ENCODE data around the gene TPGS2. TPM values are rescaled to one million over a fixed set of nuclear protein-coding genes. Genes with fewer than 3 reads are reported as not detected.
A peak's percentile ranks its signal among the peaks of the same experiment; 100 is the strongest.
"Not testable (repeated sequence)": the region's sequence is repeated elsewhere in the genome, so short reads cannot be mapped to it uniquely, and the experiment has no call there.

Gene TPGS2
- total RNA-seq, 2 donors from 2014 or later: 52.7 to 76.6 TPM

GRCh38 chr18:36780748-36781147 is 48.1 kb downstream of the TPGS2 start:
- no peaks in the 10 kb centered on the region for H3K36me3 Mint-ChIP-seq
- H3K9me3 Mint-ChIP-seq: no peaks in the 10 kb centered on the region
- H3K27me3 Mint-ChIP-seq: no peaks in the 10 kb centered on the region
- ATAC-seq (peak in 1 of 2 donors; percentile 6), DNase-seq (ENCODE audit: low spot score) (no peak)
- H3K27ac Mint-ChIP-seq: no peak overlapping the region
- no peak overlapping the region for H3K4me3 Mint-ChIP-seq
- no peaks in the 10 kb centered on the region for H3K4me1 Mint-ChIP-seq (ENCODE audit: low read depth in 2 of 2)

- no peak overlapping the region for H3K27ac Mint-ChIP-seq
- H3K9me3 Mint-ChIP-seq: no peaks in the 10 kb centered on the region
- H3K4me1 Mint-ChIP-seq (ENCODE audit: low read depth in 2 of 2): no peaks in the 10 kb centered on the region
- no peak for ATAC-seq
- DNase-seq (ENCODE audit: low spot score): no peak
- H3K4me3 Mint-ChIP-seq: no peak overlapping the region
- no peaks in the 10 kb centered on the region for H3K36me3 Mint-ChIP-seq
- H3K27me3 Mint-ChIP-seq: no peaks in the 10 kb centered on the region
These were observed 51.2 kb downstream of the TPGS2 start for GRCh38 chr18:36777566-36777965.

DNA sequence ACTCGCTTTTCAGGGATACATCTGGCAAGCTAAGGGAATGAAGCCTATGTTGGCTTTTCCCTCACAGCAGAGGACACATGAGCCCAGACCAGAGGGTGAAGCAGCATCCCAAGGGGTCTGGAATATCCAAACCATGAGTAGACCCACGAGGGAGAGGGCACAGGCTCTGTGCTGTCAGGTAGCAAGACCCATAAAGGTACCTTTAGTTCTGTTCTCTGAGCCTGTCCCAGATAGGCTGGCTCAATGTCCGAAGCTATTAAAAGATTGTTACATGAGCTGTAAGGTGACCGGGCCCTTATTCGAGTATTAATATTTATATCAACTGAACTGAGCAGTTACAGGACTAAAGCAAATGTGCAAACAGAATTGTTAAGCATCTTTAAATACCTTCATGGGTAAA is 52.2 kb downstream of the TPGS2 start:
- no peaks in the 10 kb centered on the region for H3K9me3 Mint-ChIP-seq
- ATAC-seq (peak in 1 of 2 donors; percentile 31), DNase-seq (ENCODE audit: low spot score) (no peak)
- no peaks in the 10 kb centered on the region for H3K4me1 Mint-ChIP-seq (ENCODE audit: low read depth in 2 of 2)
- no peak overlapping the region for H3K4me3 Mint-ChIP-seq
- H3K27ac Mint-ChIP-seq: no peak overlapping the region
- no peaks in the 10 kb centered on the region for H3K27me3 Mint-ChIP-seq
- H3K36me3 Mint-ChIP-seq: no peaks in the 10 kb centered on the region

DNA sequence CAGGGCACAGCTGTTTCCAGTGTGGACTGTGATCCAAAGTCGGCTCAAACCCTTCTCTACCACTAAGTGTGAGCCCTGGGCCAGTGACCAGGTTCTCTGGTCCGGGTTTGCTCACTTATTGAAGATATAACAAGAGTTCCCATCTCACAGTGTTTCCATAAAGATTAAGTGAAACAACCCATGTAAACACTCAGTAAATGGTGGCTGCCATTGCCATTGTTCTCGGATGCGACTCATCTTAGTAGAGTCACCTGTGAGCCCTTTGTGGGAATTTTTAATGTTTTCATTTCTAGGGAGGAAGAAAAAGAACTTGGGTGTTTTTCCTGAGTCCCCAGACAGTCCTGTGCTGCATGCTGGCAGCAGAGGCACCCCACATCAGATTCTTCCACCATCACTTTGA is 53.4 kb downstream of the TPGS2 start:
- no peak for ATAC-seq
- H3K27ac Mint-ChIP-seq: no peak overlapping the region
- no peaks in the 10 kb centered on the region for H3K27me3 Mint-ChIP-seq
- no peaks in the 10 kb centered on the region for H3K9me3 Mint-ChIP-seq
- peaks cover 9 to 10% of the 10 kb centered on the region in 2 donors for H3K4me1 Mint-ChIP-seq (ENCODE audit: low read depth in 2 of 2)
- H3K4me3 Mint-ChIP-seq: no peak overlapping the region
- no peaks in the 10 kb centered on the region for H3K36me3 Mint-ChIP-seq
- no peak for DNase-seq (ENCODE audit: low spot score)

GRCh38 chr18:36772241-36772723 is 56.5 kb downstream of the TPGS2 start:
- Mint-ChIP-seq H3K27ac (no peak overlapping the region), H3K4me1 (ENCODE audit: low read depth in 2 of 2) (peaks cover 9 to 10% of the 10 kb centered on the region in 2 donors), H3K27me3 (no peaks in the 10 kb centered on the region)

DNA sequence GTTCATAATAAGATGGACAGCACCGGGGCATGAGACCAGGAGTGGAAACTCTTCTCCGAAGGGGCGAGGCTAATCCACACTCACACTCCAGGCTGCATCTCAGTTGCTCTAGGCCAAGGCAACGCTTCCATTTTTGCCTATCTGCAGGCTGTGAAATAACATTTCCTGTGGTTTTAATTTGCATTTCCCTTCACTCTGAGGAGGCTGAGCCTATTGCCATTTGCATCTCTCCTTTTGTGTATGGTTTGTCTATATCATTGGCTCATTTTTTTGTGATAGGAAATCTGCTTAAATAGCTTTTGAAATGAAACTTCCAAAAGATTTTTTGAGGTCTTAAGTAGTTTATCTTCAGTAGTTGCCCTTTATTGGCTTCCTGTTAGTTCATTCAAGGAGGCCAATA is 57.6 kb downstream of the TPGS2 start:
- DNase-seq (ENCODE audit: low spot score) (no peak), ATAC-seq (no peak)
- Mint-ChIP-seq H3K9me3 (no peaks in the 10 kb centered on the region), H3K27ac (peak overlapping the region in 1 of 2 donors; percentile 41), H3K4me3 (no peak overlapping the region), H3K36me3 (no peaks in the 10 kb centered on the region), H3K4me1 (ENCODE audit: low read depth in 2 of 2) (peaks cover 9 to 10% of the 10 kb centered on the region in 2 donors), H3K27me3 (no peaks in the 10 kb centered on the region)

More at GRCh38 chr18:36772241-36772723, 56.5 kb downstream of the TPGS2 start:
- H3K36me3 Mint-ChIP-seq: no peaks in the 10 kb centered on the region
- no peak overlapping the region for H3K4me3 Mint-ChIP-seq
- no peak for DNase-seq (ENCODE audit: low spot score)
- no peaks in the 10 kb centered on the region for H3K9me3 Mint-ChIP-seq
- no peak for ATAC-seq

- H3K4me1 Mint-ChIP-seq (ENCODE audit: low read depth in 2 of 2): peaks cover 9 to 10% of the 10 kb centered on the region in 2 donors
- H3K4me3 Mint-ChIP-seq: no peak overlapping the region
These were observed 58.4 kb downstream of the TPGS2 start for GRCh38 chr18:36770315-36770946.

GRCh38 chr18:36769611-36770314 is 59.0 kb downstream of the TPGS2 start:
- H3K36me3 Mint-ChIP-seq: no peaks in the 10 kb centered on the region
- H3K9me3 Mint-ChIP-seq: no peaks in the 10 kb centered on the region
- no peak for DNase-seq (ENCODE audit: low spot score)
- ATAC-seq: no peak
- H3K27me3 Mint-ChIP-seq: no peaks in the 10 kb centered on the region
- peaks cover 9 to 10% of the 10 kb centered on the region in 2 donors for H3K4me1 Mint-ChIP-seq (ENCODE audit: low read depth in 2 of 2)
- no peak overlapping the region for H3K4me3 Mint-ChIP-seq
- H3K27ac Mint-ChIP-seq: no peak overlapping the region

More at GRCh38 chr18:36770315-36770946, 58.4 kb downstream of the TPGS2 start:
- DNase-seq (ENCODE audit: low spot score): no peak
- Mint-ChIP-seq H3K9me3 (no peaks in the 10 kb centered on the region), H3K27me3 (no peaks in the 10 kb centered on the region), H3K36me3 (no peaks in the 10 kb centered on the region), H3K27ac (no peak overlapping the region)
- no peak for ATAC-seq

GRCh38 chr18:36769172-36769571 is 59.6 kb downstream of the TPGS2 start:
- H3K36me3 Mint-ChIP-seq: no peaks in the 10 kb centered on the region
- H3K27me3 Mint-ChIP-seq: no peaks in the 10 kb centered on the region
- H3K4me3 Mint-ChIP-seq: no peak overlapping the region
- H3K9me3 Mint-ChIP-seq: no peaks in the 10 kb centered on the region
- H3K27ac Mint-ChIP-seq: no peak overlapping the region
- H3K4me1 Mint-ChIP-seq (ENCODE audit: low read depth in 2 of 2): peaks cover 9 to 10% of the 10 kb centered on the region in 2 donors
- ATAC-seq (no peak), DNase-seq (ENCODE audit: low spot score) (no peak)

- H3K4me3 Mint-ChIP-seq: no peak overlapping the region
- peaks cover 0 to under 1% of the 10 kb centered on the region in 2 donors for H3K27me3 Mint-ChIP-seq
- H3K9me3 Mint-ChIP-seq: no peaks in the 10 kb centered on the region
- H3K36me3 Mint-ChIP-seq: no peaks in the 10 kb centered on the region
- no peak overlapping the region for H3K27ac Mint-ChIP-seq
- no peak for DNase-seq (ENCODE audit: low spot score)
- peaks cover 9 to 10% of the 10 kb centered on the region in 2 donors for H3K4me1 Mint-ChIP-seq (ENCODE audit: low read depth in 2 of 2)
- ATAC-seq: no peak
These were observed 62.0 kb downstream of the TPGS2 start for GRCh38 chr18:36766836-36767235.

DNA sequence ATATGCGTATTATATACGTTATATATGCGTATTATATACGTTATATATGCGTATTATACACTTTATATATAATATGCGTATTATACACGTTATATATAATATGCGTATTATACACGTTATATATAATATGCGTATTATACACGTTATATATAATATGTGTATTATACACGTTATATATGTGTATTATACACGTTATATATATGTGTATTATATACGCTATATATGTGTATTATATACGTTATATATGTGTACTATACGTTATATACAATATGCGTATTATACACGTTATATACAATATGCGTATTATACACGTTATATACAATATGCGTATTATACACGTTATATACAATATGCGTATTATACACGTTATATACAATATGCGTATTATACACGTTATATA is 65.8 kb downstream of the TPGS2 start:
- H3K4me3 Mint-ChIP-seq; H3K27me3 Mint-ChIP-seq; H3K27ac Mint-ChIP-seq; ATAC-seq; DNase-seq (ENCODE audit: low spot score); H3K36me3 Mint-ChIP-seq; H3K9me3 Mint-ChIP-seq; H3K4me1 Mint-ChIP-seq (ENCODE audit: low read depth in 2 of 2): not testable (repeated sequence)

DNA sequence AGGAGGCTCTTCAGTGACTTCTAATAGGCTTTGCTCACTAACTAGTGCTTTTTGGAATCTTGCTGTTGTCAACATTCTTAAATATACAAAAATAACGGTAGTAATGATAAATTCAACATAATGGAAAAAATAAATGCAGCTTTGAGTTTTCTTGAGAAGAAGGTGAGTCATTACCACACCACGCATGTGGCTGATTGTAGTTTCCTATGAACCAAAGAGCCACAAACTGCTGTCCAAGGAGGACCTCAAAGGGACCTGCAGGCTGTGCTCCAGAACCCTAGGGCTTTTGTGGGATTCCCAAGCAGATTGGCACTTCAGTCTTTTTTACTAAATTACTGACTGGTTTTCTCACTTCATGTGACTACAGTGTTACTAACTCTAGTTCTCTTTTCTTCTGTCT is 66.7 kb downstream of the TPGS2 start:
- Mint-ChIP-seq H3K36me3 (no peaks in the 10 kb centered on the region), H3K4me1 (ENCODE audit: low read depth in 2 of 2) (no peaks in the 10 kb centered on the region), H3K27ac (no peak overlapping the region), H3K4me3 (no peak overlapping the region), H3K27me3 (peaks cover 5 to 7% of the 10 kb centered on the region in 2 donors), H3K9me3 (no peaks in the 10 kb centered on the region)
- ATAC-seq: no peak
- no peak for DNase-seq (ENCODE audit: low spot score)

DNA sequence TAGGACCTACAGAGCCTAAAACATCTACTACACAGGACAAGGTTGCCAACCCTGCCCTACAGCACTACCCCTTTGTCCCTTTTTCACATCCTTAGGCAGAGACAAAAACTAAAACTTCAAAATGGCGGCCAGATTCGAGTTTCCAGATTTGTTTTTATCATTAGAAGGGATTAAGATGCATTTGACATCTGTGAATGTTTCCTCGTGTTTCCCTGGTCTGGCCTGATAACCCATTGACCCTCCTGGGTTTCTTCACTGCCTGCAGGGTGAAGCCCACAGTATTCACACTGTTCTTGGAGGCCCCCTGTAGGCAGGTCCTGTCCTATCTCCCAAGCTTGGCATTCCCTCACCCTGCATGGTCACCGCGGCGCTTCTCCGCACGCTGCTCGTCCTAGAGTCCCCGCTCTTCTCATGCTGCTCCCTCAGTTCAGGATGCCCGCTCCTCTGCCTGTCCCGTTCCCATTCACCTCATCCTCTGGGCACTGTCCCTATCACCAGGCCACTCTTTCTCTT is 67.6 kb downstream of the TPGS2 start:
- DNase-seq (ENCODE audit: low spot score) (no peak), ATAC-seq (peak in 1 of 2 donors; percentile 16)
- no peaks in the 10 kb centered on the region for H3K4me1 Mint-ChIP-seq (ENCODE audit: low read depth in 2 of 2)
- H3K27ac Mint-ChIP-seq: no peak overlapping the region
- H3K36me3 Mint-ChIP-seq: no peaks in the 10 kb centered on the region
- no peaks in the 10 kb centered on the region for H3K9me3 Mint-ChIP-seq
- H3K27me3 Mint-ChIP-seq: peaks cover 5 to 7% of the 10 kb centered on the region in 2 donors
- H3K4me3 Mint-ChIP-seq: no peak overlapping the region

DNA sequence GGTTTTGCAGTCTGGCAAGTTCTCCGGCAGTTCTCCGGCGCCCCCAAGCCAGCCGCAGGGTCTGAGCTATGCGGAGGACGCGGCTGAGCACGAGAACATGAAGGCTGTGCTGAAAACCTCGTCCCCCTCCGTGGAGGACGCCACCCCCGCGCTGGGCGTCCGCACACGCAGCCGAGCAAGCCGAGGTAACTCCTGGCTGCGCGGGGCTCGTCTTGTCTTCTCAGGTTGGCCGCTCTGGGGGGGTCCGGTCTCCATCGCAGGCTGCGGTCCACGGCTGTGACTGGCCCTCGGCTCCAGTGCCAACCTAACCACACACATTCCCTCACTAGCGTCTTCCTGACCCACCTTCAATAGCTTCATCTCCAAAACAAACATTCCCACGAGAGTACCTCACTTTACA is 68.2 kb downstream of the TPGS2 start:
- Mint-ChIP-seq H3K4me1 (ENCODE audit: low read depth in 2 of 2) (no peaks in the 10 kb centered on the region), H3K27me3 (peaks cover 5 to 7% of the 10 kb centered on the region in 2 donors), H3K4me3 (no peak overlapping the region), H3K9me3 (no peaks in the 10 kb centered on the region), H3K27ac (no peak overlapping the region), H3K36me3 (no peaks in the 10 kb centered on the region)
- no peak for ATAC-seq
- no peak for DNase-seq (ENCODE audit: low spot score)
